Smooth muscle cell (in vitro differentiated cells): Measurements from ENCODE around the gene H1-8. TPM values are rescaled to one million over a fixed set of nuclear protein-coding genes. Genes with fewer than 3 reads are reported as not detected.

Experiments
- DNase-seq: peaks from one replicate; lab custom pipeline; 2025; ENCODE audit not compliant: unreplicated experiment; lab: John Stamatoyannopoulos, UW
- H2AFZ ChIP-seq: fragments of 200-600 bp; sonication (generic); 2 replicates; pipeline ENCODE4 v1.6.0; 2016; ENCODE audit warnings: antibody characterized with exemption, low read depth, mild to moderate bottlenecking
- H3F3A ChIP-seq: fragments of 200-600 bp; sonication (generic); 2 replicates; pipeline ENCODE4 v1.6.0; 2017; ENCODE audit warnings: antibody characterized with exemption, low read depth
- H3K27ac ChIP-seq: fragments of 200-600 bp; sonication (generic); 2 replicates; pipeline ENCODE4 v1.5.1; 2016; ENCODE audit warnings: low read depth, mild to moderate bottlenecking
- H3K27me3 ChIP-seq: fragments of 200-600 bp; sonication (generic); 2 replicates; pipeline ENCODE4 v1.6.1; 2016; ENCODE audit warnings: low read depth, mild to moderate bottlenecking
- H3K36me3 ChIP-seq: fragments of 200-600 bp; sonication (generic); 2 replicates; pipeline ENCODE4 v1.5.1; 2016; ENCODE audit warnings: low read depth
- H3K4me1 ChIP-seq: fragments of 200-600 bp; sonication (generic); 2 replicates; pipeline ENCODE4 v1.5.1; 2016; ENCODE audit warnings: low read depth
- H3K4me2 ChIP-seq: fragments of 200-600 bp; sonication (generic); 2 replicates; pipeline ENCODE4 v1.6.0; 2016; ENCODE audit warnings: mild to moderate bottlenecking
- H3K4me3 ChIP-seq: fragments of 200-600 bp; sonication (generic); 2 replicates; pipeline ENCODE4 v1.5.1; 2016; ENCODE audit warnings: mild to moderate bottlenecking
- H3K79me2 ChIP-seq: fragments of 200-600 bp; sonication (generic); 2 replicates; pipeline ENCODE4 v1.6.0; 2016; ENCODE audit warnings: low read depth, mild to moderate bottlenecking
- H3K9ac ChIP-seq: fragments of 200-600 bp; sonication (generic); 2 replicates; pipeline ENCODE4 v1.6.0; 2016; ENCODE audit warnings: low read depth
- H3K9me3 ChIP-seq: fragments of 200-600 bp; sonication (generic); replicated peaks from 2 replicates; pipeline ENCODE4 v1.5.1; 2016; ENCODE audit warnings: low read depth
- H4K20me1 ChIP-seq: fragments of 200-600 bp; sonication (generic); 2 replicates; pipeline ENCODE4 v1.6.0; 2016; ENCODE audit warnings: low read depth
- WGBS: methylation state at CpG from one replicate; pipeline ENCODE4 v1.1.7; 2016; ENCODE audit warnings: low lambda C conversion rate; 5-methylcytosine and 5-hydroxymethylcytosine counted together
- polyA plus RNA-seq: library from polyadenylated mRNA; unstranded; fragments of >200 nt; fragmentation: Nextera tagmentation; extraction: Ambion mirVana; gene quantifications from 2 replicates; pipeline ENCODE4 v1.2.1, GENCODE V29; 2016
- total RNA-seq: library from RNA; depleted of rRNA; stranded (reverse); fragments of >200 nt; gene quantifications from 2 replicates; pipeline ENCODE4 v1.2.3, GENCODE V29; 2014
- TF ChIP-seq, protein P1 (sequence below): fragments of 200-600 bp; sonication (generic); IDR thresholded peaks from 2 replicates; pipeline ENCODE4 v1.5.1; 2017; ENCODE audit warnings: borderline replicate concordance, mild to moderate bottlenecking, antibody characterized with exemption; ENCODE audit not compliant: insufficient read depth, poor library complexity, severe bottlenecking

The H1-8 gene
- total and polyA plus RNA-seq, 2 experiments from 2014 or later, result not detected

DNA sequence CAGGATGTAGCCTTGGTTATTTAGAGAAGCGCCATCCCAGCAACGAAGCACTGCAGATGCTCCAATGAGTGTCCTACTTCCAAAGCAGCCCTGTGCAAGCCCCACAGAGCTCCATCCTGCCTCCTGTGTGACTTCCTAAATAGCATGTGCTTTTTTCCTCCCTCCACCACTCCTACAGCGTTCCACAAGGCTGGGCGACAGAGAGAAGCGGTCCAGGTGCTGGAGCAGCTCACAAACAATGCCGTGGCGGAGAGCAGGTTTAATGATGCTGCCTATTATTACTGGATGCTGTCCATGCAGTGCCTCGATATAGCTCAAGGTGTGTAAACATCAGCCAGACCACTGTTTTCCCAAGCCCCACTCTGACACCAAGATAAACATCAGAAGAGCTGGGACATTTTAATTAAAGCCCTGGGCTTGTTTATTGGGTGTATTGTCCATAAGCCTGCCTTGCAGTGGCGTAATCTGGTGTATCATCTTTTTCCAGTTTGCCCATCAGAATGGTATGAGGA lies 36.7 kb upstream of the H1-8 start:
- 98% methylated on average over 9 of the region's 9 CpGs for WGBS
- no peaks in the 10 kb centered on the region for H3K27me3 ChIP-seq
- no peak overlapping the region for H3K27ac ChIP-seq
- no peaks in the 10 kb centered on the region for H4K20me1 ChIP-seq
- no peak for DNase-seq
- TF ChIP-seq, protein P1, sequence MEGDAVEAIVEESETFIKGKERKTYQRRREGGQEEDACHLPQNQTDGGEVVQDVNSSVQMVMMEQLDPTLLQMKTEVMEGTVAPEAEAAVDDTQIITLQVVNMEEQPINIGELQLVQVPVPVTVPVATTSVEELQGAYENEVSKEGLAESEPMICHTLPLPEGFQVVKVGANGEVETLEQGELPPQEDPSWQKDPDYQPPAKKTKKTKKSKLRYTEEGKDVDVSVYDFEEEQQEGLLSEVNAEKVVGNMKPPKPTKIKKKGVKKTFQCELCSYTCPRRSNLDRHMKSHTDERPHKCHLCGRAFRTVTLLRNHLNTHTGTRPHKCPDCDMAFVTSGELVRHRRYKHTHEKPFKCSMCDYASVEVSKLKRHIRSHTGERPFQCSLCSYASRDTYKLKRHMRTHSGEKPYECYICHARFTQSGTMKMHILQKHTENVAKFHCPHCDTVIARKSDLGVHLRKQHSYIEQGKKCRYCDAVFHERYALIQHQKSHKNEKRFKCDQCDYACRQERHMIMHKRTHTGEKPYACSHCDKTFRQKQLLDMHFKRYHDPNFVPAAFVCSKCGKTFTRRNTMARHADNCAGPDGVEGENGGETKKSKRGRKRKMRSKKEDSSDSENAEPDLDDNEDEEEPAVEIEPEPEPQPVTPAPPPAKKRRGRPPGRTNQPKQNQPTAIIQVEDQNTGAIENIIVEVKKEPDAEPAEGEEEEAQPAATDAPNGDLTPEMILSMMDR, result no peak
- H3K4me2 ChIP-seq, result no peak overlapping the region
- peaks cover 6% of the 10 kb centered on the region for H3K4me1 ChIP-seq
- no peaks in the 10 kb centered on the region for H3K36me3 ChIP-seq
- no peak overlapping the region for H3K9ac ChIP-seq
- H3K79me2 ChIP-seq, result no peaks in the 10 kb centered on the region
- no peak overlapping the region for H3K4me3 ChIP-seq
- H3K9me3 ChIP-seq, result no peaks in the 10 kb centered on the region
- H2AFZ ChIP-seq, result no peak overlapping the region
- peaks cover 2% of the 10 kb centered on the region for H3F3A ChIP-seq

- Histone ChIP-seq H3F3A (peaks cover 2% of the 10 kb centered on the region), H3K4me3 (no peak overlapping the region), H3K9me3 (no peaks in the 10 kb centered on the region), H3K4me1 (peaks cover 6% of the 10 kb centered on the region), H3K27ac (no peak overlapping the region), H2AFZ (no peak overlapping the region), H3K27me3 (no peaks in the 10 kb centered on the region), H3K9ac (no peak overlapping the region), H3K4me2 (no peak overlapping the region), H4K20me1 (no peaks in the 10 kb centered on the region), H3K36me3 (no peaks in the 10 kb centered on the region), H3K79me2 (no peaks in the 10 kb centered on the region)
- no peak for DNase-seq
- TF ChIP-seq, protein P1, result no peak
- 86% methylated on average over 9 of the region's 9 CpGs for WGBS
Measured at GRCh38 chr3:129507181-129507831, 35.7 kb upstream of the H1-8 start.

- Histone ChIP-seq H3K9me3 (no peaks in the 10 kb centered on the region), H3K4me3 (no peak overlapping the region), H4K20me1 (no peaks in the 10 kb centered on the region), H3K4me1 (no peaks in the 10 kb centered on the region), H3F3A (no peaks in the 10 kb centered on the region), H3K4me2 (no peak overlapping the region), H2AFZ (no peak overlapping the region), H3K27me3 (no peaks in the 10 kb centered on the region), H3K27ac (no peak overlapping the region), H3K9ac (no peak overlapping the region), H3K79me2 (no peaks in the 10 kb centered on the region), H3K36me3 (no peaks in the 10 kb centered on the region)
- TF ChIP-seq, protein P1, result no peak
- no peak for DNase-seq
Measured at GRCh38 chr3:129512595-129512994, 30.4 kb upstream of the H1-8 start.

- no peaks in the 10 kb centered on the region for H4K20me1 ChIP-seq
- TF ChIP-seq, protein P1, result no peak
- 95% methylated on average over 8 of the region's 8 CpGs for WGBS
- H3K4me2 ChIP-seq, result no peak overlapping the region
- H2AFZ ChIP-seq, result no peak overlapping the region
- no peak overlapping the region for H3K4me3 ChIP-seq
- H3K27ac ChIP-seq, result no peak overlapping the region
- no peak for DNase-seq
- no peaks in the 10 kb centered on the region for H3K27me3 ChIP-seq
- no peaks in the 10 kb centered on the region for H3F3A ChIP-seq
- H3K79me2 ChIP-seq, result no peaks in the 10 kb centered on the region
- H3K36me3 ChIP-seq, result no peaks in the 10 kb centered on the region
- H3K9ac ChIP-seq, result no peak overlapping the region
- no peaks in the 10 kb centered on the region for H3K4me1 ChIP-seq
- no peaks in the 10 kb centered on the region for H3K9me3 ChIP-seq
Measured at GRCh38 chr3:129513705-129514104, 29.3 kb upstream of the H1-8 start.
